GM12872 (cell line): ENCODE results near the gene DDRGK1.

Experiments used
- CTCF ChIP-seq: IDR thresholded peaks from 3 replicates; pipeline ENCODE4 v1.5.1; 2011; ENCODE audit warnings: low read depth, mild to moderate bottlenecking, low read length, moderate library complexity; ENCODE audit not compliant: insufficient read depth

The DDRGK1 gene

GRCh38 chr20:3221398-3222226 lies 17.1 kb upstream of the DDRGK1 start:
- no peak for TF ChIP-seq CTCF

- TF ChIP-seq CTCF, result peak; percentile 85
Observed at GRCh38 chr20:3218307-3218988, 14.0 kb upstream of the DDRGK1 start.

- TF ChIP-seq CTCF, result no peak
Observed at GRCh38 chr20:3213226-3213625, 8.7 kb upstream of the DDRGK1 start.

- no peak for TF ChIP-seq CTCF
Observed at GRCh38 chr20:3210346-3210745, 5.9 kb upstream of the DDRGK1 start.

GRCh38 chr20:3209946-3210317 lies 5.5 kb upstream of the DDRGK1 start:
- TF ChIP-seq CTCF, result no peak

- TF ChIP-seq CTCF, result no peak
Observed at GRCh38 chr20:3209257-3209945, 4.9 kb upstream of the DDRGK1 start, which contains the start of gene ITPA. Gene ITPA (plus strand): TSS chr20:3209498. CDS start chr20:3209552, 54 bp downstream.

- TF ChIP-seq CTCF, result no peak
Observed at GRCh38 chr20:3208786-3209256, 4.3 kb upstream of the DDRGK1 start.
